WERI-Rb-1 (cell line): ENCODE results near the gene CFAP97D2.

ENCODE experiments used
- DNase-seq: peaks from one replicate; pipeline ENCODE4 v3.0.0-alpha.2; 2020
- H3K27ac ChIP-seq: fragments of 250-450 bp; sonication (Bioruptor Pico); 2 replicates; pipeline ENCODE4 v1.5.1; 2020; ENCODE audit warnings: mild to moderate bottlenecking, moderate library complexity
- H3K27me3 ChIP-seq: fragments of 250-450 bp; sonication (Bioruptor Pico); 2 replicates; pipeline ENCODE4 v1.5.1; 2021; ENCODE audit warnings: mild to moderate bottlenecking, low read depth, moderate library complexity; ENCODE audit not compliant: insufficient read depth, severe bottlenecking
- H3K36me3 ChIP-seq: fragments of 250-450 bp; sonication (Bioruptor Pico); 2 replicates; pipeline ENCODE4 v1.5.1; 2020; ENCODE audit warnings: mild to moderate bottlenecking, moderate library complexity
- H3K4me3 ChIP-seq: 2 replicates; pipeline ENCODE4 v1.5.1; 2011; ENCODE audit warnings: low read depth, mild to moderate bottlenecking, control low read depth, low read length
- H3K9me3 ChIP-seq: fragments of 250-450 bp; sonication (Bioruptor Pico); 2 replicates; pipeline ENCODE4 v1.5.1; 2021; ENCODE audit warnings: mild to moderate bottlenecking, moderate library complexity; ENCODE audit not compliant: severe bottlenecking
- TF ChIP-seq, protein P1 (sequence below): IDR thresholded peaks from 2 replicates; pipeline ENCODE4 v1.5.1; 2011; ENCODE audit warnings: low read depth, mild to moderate bottlenecking, control low read depth, inconsistent platforms, low read length

Gene CFAP97D2

GRCh38 chr13:114211446-114212157 lies 32.5 kb downstream of the CFAP97D2 start:
- TF ChIP-seq, protein P1, sequence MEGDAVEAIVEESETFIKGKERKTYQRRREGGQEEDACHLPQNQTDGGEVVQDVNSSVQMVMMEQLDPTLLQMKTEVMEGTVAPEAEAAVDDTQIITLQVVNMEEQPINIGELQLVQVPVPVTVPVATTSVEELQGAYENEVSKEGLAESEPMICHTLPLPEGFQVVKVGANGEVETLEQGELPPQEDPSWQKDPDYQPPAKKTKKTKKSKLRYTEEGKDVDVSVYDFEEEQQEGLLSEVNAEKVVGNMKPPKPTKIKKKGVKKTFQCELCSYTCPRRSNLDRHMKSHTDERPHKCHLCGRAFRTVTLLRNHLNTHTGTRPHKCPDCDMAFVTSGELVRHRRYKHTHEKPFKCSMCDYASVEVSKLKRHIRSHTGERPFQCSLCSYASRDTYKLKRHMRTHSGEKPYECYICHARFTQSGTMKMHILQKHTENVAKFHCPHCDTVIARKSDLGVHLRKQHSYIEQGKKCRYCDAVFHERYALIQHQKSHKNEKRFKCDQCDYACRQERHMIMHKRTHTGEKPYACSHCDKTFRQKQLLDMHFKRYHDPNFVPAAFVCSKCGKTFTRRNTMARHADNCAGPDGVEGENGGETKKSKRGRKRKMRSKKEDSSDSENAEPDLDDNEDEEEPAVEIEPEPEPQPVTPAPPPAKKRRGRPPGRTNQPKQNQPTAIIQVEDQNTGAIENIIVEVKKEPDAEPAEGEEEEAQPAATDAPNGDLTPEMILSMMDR: no peak
- peaks cover 17% of the 10 kb centered on the region for H3K9me3 ChIP-seq
- no peak overlapping the region for H3K27ac ChIP-seq
- peaks cover 4% of the 10 kb centered on the region for H3K27me3 ChIP-seq
- no peak overlapping the region for H3K4me3 ChIP-seq
- no peaks in the 10 kb centered on the region for H3K36me3 ChIP-seq
- DNase-seq: no peak

DNA sequence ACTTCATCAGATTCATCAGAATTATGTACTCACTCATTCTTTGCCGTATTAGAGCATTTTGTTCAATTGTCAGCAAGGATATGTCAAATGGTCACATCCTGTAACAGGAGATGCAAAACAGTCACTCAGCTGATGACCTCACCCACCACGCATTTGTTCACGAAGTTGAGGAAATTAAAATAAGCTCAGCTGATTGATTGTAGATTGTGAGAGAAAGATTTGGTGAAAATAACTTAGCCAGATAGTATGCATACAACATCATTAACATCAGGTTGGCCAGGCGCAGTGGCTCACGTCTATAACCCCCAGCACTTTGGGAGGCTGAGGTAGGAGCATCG lies 33.1 kb downstream of the CFAP97D2 start:
- TF ChIP-seq, protein P1: no peak
- DNase-seq: no peak
- Histone ChIP-seq H3K36me3 (no peaks in the 10 kb centered on the region), H3K27me3 (peaks cover 4% of the 10 kb centered on the region), H3K4me3 (no peak overlapping the region), H3K9me3 (peaks cover 12% of the 10 kb centered on the region), H3K27ac (no peak overlapping the region)

DNA sequence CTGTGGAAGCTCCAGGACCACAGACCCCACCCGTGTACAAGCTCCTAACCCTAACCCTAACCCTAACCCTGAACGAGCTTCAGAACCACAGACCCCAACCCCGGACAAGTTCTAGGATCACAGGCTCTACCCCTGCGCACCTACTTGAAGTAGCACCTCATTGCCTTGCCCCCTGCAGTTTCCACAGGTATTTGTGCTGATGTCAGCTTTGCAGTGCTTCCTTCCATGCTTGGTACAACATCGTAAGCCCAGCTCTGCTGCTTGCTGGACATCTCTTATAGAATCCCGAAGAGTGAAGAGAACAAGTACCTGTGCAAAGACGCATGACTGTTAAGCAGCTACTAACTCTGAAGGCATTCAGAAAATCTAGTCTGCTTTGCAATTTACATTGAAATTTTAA lies 34.9 kb downstream of the CFAP97D2 start:
- Histone ChIP-seq H3K27me3 (peaks cover 4% of the 10 kb centered on the region), H3K9me3 (peaks cover 2% of the 10 kb centered on the region), H3K27ac (no peak overlapping the region), H3K36me3 (no peaks in the 10 kb centered on the region), H3K4me3 (no peak overlapping the region)
- TF ChIP-seq, protein P1: no peak
- DNase-seq: no peak

DNA sequence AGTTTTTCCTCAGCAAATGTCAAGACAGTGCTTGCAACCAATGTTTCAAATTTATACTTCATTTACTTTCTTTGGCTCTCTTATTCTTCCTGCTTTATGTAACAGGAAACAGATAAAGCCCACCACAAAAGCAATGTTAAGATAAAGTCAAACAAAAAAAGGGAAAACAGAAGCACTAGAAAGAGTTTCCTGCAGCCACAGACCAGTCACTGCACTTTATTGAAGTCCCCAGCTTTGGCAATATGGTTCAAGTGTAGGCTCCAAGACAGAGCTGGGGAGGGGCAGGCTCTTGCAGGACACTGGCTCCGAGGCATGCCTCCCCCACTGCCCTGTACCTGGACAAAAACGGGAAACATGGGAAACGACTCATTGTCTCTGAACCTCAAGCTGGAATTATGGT lies 40.3 kb downstream of the CFAP97D2 start:
- Histone ChIP-seq H3K36me3 (no peaks in the 10 kb centered on the region), H3K9me3 (peaks cover 2% of the 10 kb centered on the region), H3K27me3 (peaks cover 4% of the 10 kb centered on the region), H3K4me3 (no peak overlapping the region), H3K27ac (no peak overlapping the region)
- TF ChIP-seq, protein P1: no peak
- DNase-seq: no peak

DNA sequence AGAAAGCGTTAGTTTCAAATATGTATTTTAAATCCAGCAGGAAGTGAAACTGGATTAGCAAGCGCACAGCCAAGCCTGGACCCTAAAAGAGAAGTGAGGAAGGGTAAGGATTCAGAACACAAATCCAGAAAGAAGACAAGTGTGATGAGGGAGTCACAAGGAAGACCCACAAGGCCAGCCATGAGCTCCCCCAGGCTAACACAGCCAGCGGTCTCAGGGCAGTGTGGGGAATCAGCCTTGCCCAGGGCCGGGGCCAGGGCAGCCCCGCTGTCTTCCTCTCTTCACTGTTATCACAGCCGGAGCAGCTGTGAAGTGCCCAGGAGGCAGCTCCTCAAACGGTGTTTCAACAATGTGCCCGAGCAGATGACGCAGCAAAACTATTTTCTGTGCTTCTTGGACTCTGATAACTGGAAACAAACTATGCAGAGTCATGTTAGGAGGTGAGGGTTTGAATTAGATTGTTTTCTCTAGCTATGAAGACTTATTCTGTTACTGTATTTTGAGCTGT lies 43.5 kb downstream of the CFAP97D2 start:
- DNase-seq: no peak
- Histone ChIP-seq H3K27ac (no peak overlapping the region), H3K27me3 (no peaks in the 10 kb centered on the region), H3K4me3 (no peak overlapping the region), H3K36me3 (no peaks in the 10 kb centered on the region), H3K9me3 (no peaks in the 10 kb centered on the region)
- TF ChIP-seq, protein P1: no peak

DNA sequence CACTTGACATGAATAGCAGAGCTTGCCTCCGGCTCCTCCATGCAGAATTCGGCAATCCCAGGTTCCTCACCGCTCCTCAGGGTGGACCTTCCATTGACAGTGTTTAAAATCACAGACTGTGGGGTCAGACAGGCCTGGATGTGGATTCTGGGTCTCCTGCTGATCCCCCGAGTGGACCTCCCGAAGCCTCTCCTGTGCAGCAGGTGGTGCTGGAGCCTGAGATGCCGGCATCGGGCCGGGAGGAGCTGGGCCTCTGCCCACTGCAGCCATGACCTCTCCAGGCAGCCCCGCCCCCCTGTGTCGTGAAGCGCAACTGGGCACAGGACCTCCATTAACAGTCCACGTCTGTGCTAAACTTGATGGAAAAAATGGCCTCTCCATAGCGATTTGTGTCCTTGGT lies 45.1 kb downstream of the CFAP97D2 start:
- no peaks in the 10 kb centered on the region for H3K36me3 ChIP-seq
- no peak for DNase-seq
- no peak overlapping the region for H3K4me3 ChIP-seq
- TF ChIP-seq, protein P1: no peak
- H3K9me3 ChIP-seq: no peaks in the 10 kb centered on the region
- no peaks in the 10 kb centered on the region for H3K27me3 ChIP-seq
- H3K27ac ChIP-seq: no peak overlapping the region
